GM23338 (cell line): ENCODE data around the gene NTNG1.

ENCODE experiments used
- EZH2 ChIP-seq: fragments of 200-600 bp; sonication (generic); IDR thresholded peaks from one replicate; pipeline ENCODE4 v1.8.0; 2017; ENCODE audit warnings: antibody characterized with exemption, mild to moderate bottlenecking, low read depth; ENCODE audit not compliant: unreplicated experiment
- EZH2phosphoT487 ChIP-seq: fragments of 200-600 bp; sonication (generic); IDR thresholded peaks from one replicate; pipeline ENCODE4 v1.8.1; 2018; ENCODE audit warnings: antibody characterized with exemption; ENCODE audit not compliant: unreplicated experiment
- POLR2AphosphoS5 ChIP-seq: IDR thresholded peaks from 2 replicates; pipeline ENCODE4 v1.6.1; 2016; ENCODE audit warnings: antibody characterized with exemption, low read depth
- TF ChIP-seq, protein P1 (sequence below), 2 experiments: fragments of 200-600 bp in 1 of 2; sonication (generic) in 1 of 2; conservative IDR thresholded peaks; 2 replicates each; pipeline versions ENCODE4 v1.5.1 to v1.6.1; 2016 to 2017; ENCODE audit warnings: antibody characterized with exemption in 2 of 2, low read depth in 2 of 2, mild to moderate bottlenecking in 2 of 2, moderate library complexity in 1 of 2
- TF ChIP-seq, protein P2 (sequence below): IDR thresholded peaks from one replicate; pipeline ENCODE4 v1.6.1; 2018; ENCODE audit warnings: antibody characterized with exemption; ENCODE audit not compliant: unreplicated experiment

DNA sequence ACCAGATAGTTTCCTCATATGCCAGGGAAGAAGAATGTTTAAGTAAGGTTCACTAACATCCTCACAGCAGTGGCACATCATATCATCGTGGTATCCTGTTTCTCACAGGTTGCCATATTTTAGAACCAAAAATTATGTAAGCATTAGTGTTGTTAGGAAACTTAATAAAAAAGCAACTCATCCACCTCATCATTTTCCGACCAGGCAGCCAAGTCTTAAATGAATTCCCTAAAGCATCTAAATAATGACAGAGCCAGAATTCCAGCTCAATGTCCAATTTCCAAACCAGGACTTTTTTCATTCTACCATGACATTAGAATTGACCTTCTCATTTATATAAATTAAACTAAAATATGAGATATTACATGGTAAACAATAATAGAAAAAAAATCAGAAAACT, 272.7 kb downstream of the NTNG1 start:
- TF ChIP-seq EZH2 (no peak), EZH2phosphoT487 (no peak), POLR2AphosphoS5 (no peak)
- TF ChIP-seq, protein P1, sequence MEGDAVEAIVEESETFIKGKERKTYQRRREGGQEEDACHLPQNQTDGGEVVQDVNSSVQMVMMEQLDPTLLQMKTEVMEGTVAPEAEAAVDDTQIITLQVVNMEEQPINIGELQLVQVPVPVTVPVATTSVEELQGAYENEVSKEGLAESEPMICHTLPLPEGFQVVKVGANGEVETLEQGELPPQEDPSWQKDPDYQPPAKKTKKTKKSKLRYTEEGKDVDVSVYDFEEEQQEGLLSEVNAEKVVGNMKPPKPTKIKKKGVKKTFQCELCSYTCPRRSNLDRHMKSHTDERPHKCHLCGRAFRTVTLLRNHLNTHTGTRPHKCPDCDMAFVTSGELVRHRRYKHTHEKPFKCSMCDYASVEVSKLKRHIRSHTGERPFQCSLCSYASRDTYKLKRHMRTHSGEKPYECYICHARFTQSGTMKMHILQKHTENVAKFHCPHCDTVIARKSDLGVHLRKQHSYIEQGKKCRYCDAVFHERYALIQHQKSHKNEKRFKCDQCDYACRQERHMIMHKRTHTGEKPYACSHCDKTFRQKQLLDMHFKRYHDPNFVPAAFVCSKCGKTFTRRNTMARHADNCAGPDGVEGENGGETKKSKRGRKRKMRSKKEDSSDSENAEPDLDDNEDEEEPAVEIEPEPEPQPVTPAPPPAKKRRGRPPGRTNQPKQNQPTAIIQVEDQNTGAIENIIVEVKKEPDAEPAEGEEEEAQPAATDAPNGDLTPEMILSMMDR (conservative IDR thresholded peaks at IDR 0.05; ENCODE audit: low read depth in 2 of 2) = no peak
- TF ChIP-seq, protein P2, sequence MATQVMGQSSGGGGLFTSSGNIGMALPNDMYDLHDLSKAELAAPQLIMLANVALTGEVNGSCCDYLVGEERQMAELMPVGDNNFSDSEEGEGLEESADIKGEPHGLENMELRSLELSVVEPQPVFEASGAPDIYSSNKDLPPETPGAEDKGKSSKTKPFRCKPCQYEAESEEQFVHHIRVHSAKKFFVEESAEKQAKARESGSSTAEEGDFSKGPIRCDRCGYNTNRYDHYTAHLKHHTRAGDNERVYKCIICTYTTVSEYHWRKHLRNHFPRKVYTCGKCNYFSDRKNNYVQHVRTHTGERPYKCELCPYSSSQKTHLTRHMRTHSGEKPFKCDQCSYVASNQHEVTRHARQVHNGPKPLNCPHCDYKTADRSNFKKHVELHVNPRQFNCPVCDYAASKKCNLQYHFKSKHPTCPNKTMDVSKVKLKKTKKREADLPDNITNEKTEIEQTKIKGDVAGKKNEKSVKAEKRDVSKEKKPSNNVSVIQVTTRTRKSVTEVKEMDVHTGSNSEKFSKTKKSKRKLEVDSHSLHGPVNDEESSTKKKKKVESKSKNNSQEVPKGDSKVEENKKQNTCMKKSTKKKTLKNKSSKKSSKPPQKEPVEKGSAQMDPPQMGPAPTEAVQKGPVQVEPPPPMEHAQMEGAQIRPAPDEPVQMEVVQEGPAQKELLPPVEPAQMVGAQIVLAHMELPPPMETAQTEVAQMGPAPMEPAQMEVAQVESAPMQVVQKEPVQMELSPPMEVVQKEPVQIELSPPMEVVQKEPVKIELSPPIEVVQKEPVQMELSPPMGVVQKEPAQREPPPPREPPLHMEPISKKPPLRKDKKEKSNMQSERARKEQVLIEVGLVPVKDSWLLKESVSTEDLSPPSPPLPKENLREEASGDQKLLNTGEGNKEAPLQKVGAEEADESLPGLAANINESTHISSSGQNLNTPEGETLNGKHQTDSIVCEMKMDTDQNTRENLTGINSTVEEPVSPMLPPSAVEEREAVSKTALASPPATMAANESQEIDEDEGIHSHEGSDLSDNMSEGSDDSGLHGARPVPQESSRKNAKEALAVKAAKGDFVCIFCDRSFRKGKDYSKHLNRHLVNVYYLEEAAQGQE = no peak
